ENCODE results near the gene AMIGO1.

Gene AMIGO1

GRCh38 chr1:109537450-109538178 is 28.1 kb upstream of the AMIGO1 start:
- Histone ChIP-seq H2AFZ (ENCODE audit: low read depth, low read length, severe bottlenecking) (no peak overlapping the region), H4K20me1 (ENCODE audit: low read depth, low read length) (no peaks in the 10 kb centered on the region), H3K27me3 (ENCODE audit: low read length) (no peaks in the 10 kb centered on the region), H3F3A (ENCODE audit: insufficient read depth) (no peaks in the 10 kb centered on the region), H3K4me2 (ENCODE audit: low read depth, low read length, poor library complexity, severe bottlenecking) (no peak overlapping the region), H3K36me3 (ENCODE audit: low read length) (no peaks in the 10 kb centered on the region), H3K27ac (ENCODE audit: low read depth, low read length) (no peak overlapping the region), H3K9ac (ENCODE audit: low read length) (no peak overlapping the region), H3K9me2 (replicated peaks; ENCODE audit: insufficient read depth, low read length) (no peaks in the 10 kb centered on the region), H3K4me3 (ENCODE audit: insufficient read depth, low read length, poor library complexity, severe bottlenecking) (no peak overlapping the region), H3K79me2 (ENCODE audit: insufficient read depth, low read length) (no peaks in the 10 kb centered on the region), H3K9me3 (ENCODE audit: insufficient read depth, low read length) (no peaks in the 10 kb centered on the region)
- no peak for TF ChIP-seq CTCF (IDR thresholded peaks at IDR 0.05; ENCODE audit: insufficient read depth, low read length, poor library complexity, severe bottlenecking)
- TF ChIP-seq EZH2phosphoT487 (conservative IDR thresholded peaks at IDR 0.05; ENCODE audit: low read length): no peak

GRCh38 chr1:109535971-109536491 is 26.5 kb upstream of the AMIGO1 start:
- no peaks in the 10 kb centered on the region for H3K27me3 ChIP-seq (ENCODE audit: low read length)
- no peak overlapping the region for H3K4me3 ChIP-seq (ENCODE audit: insufficient read depth, low read length, poor library complexity, severe bottlenecking)
- no peaks in the 10 kb centered on the region for H3K79me2 ChIP-seq (ENCODE audit: insufficient read depth, low read length)
- H3K9me2 ChIP-seq (replicated peaks; ENCODE audit: insufficient read depth, low read length): no peaks in the 10 kb centered on the region
- no peak overlapping the region for H2AFZ ChIP-seq (ENCODE audit: low read depth, low read length, severe bottlenecking)
- H3K27ac ChIP-seq (ENCODE audit: low read depth, low read length): no peak overlapping the region
- TF ChIP-seq EZH2phosphoT487 (conservative IDR thresholded peaks at IDR 0.05; ENCODE audit: low read length) (no peak), CTCF (IDR thresholded peaks at IDR 0.05; ENCODE audit: insufficient read depth, low read length, poor library complexity, severe bottlenecking) (no peak)
- H3K4me2 ChIP-seq (ENCODE audit: low read depth, low read length, poor library complexity, severe bottlenecking): no peak overlapping the region
- no peaks in the 10 kb centered on the region for H3K36me3 ChIP-seq (ENCODE audit: low read length)
- H3F3A ChIP-seq (ENCODE audit: insufficient read depth): no peaks in the 10 kb centered on the region
- no peaks in the 10 kb centered on the region for H4K20me1 ChIP-seq (ENCODE audit: low read depth, low read length)
- H3K9ac ChIP-seq (ENCODE audit: low read length): no peak overlapping the region
- H3K9me3 ChIP-seq (ENCODE audit: insufficient read depth, low read length): no peaks in the 10 kb centered on the region

GRCh38 chr1:109535481-109535880 is 26.0 kb upstream of the AMIGO1 start:
- Histone ChIP-seq H2AFZ (ENCODE audit: low read depth, low read length, severe bottlenecking) (no peak overlapping the region), H3K36me3 (ENCODE audit: low read length) (no peaks in the 10 kb centered on the region), H3K4me2 (ENCODE audit: low read depth, low read length, poor library complexity, severe bottlenecking) (no peak overlapping the region), H3K27ac (ENCODE audit: low read depth, low read length) (no peak overlapping the region), H3K27me3 (ENCODE audit: low read length) (no peaks in the 10 kb centered on the region), H3K4me3 (ENCODE audit: insufficient read depth, low read length, poor library complexity, severe bottlenecking) (no peak overlapping the region), H4K20me1 (ENCODE audit: low read depth, low read length) (no peaks in the 10 kb centered on the region), H3F3A (ENCODE audit: insufficient read depth) (no peaks in the 10 kb centered on the region), H3K9me3 (ENCODE audit: insufficient read depth, low read length) (no peaks in the 10 kb centered on the region), H3K9me2 (replicated peaks; ENCODE audit: insufficient read depth, low read length) (no peaks in the 10 kb centered on the region), H3K9ac (ENCODE audit: low read length) (no peak overlapping the region), H3K79me2 (ENCODE audit: insufficient read depth, low read length) (no peaks in the 10 kb centered on the region)
- TF ChIP-seq EZH2phosphoT487 (conservative IDR thresholded peaks at IDR 0.05; ENCODE audit: low read length) (no peak), CTCF (IDR thresholded peaks at IDR 0.05; ENCODE audit: insufficient read depth, low read length, poor library complexity, severe bottlenecking) (no peak)
